Tibial artery (tissue), 4 donors: ENCODE measurements around the gene PPP1R16B.

ENCODE experiments used
- DNase-seq, 2 donors: peaks; one replicate each; pipeline ENCODE4 v3.0.0-alpha.2; 2019
- H3K27ac ChIP-seq, 2 donors: fragments of 200-600 bp; sonication (generic) in 1 of 2; 1 replicate in 1 of 2; 2 replicates in 1 of 2; pipeline ENCODE4 v1.5.1; 2018 to 2019; ENCODE audit warnings: mild to moderate bottlenecking in 1 of 2
- H3K27me3 ChIP-seq, 2 donors: fragments of 200-600 bp; sonication (generic) in 1 of 2; one replicate each; pipeline versions ENCODE4 v1.5.1 to v1.6.0; 2016 to 2019
- H3K36me3 ChIP-seq, 3 donors: fragments of 200-600 bp; sonication (generic) in 2 of 3; one replicate each; pipeline ENCODE4 v1.5.1; 2016 to 2019; ENCODE audit warnings: mild to moderate bottlenecking in 2 of 3
- H3K4me1 ChIP-seq, 4 donors: fragments of 200-600 bp; sonication (generic) in 2 of 4; 1 replicate in 3 of 4; 2 replicates in 1 of 4; pipeline ENCODE4 v1.5.1; 2016 to 2019
- H3K4me3 ChIP-seq, 2 donors: fragments of 200-600 bp; sonication (generic) in 1 of 2; 1 replicate in 1 of 2; 2 replicates in 1 of 2; pipeline ENCODE4 v1.5.1; 2018 to 2019; ENCODE audit warnings: mild to moderate bottlenecking in 2 of 2
- H3K9me3 ChIP-seq, 3 donors: fragments of 200-600 bp; sonication (generic) in 1 of 3; one replicate each; pipeline ENCODE4 v1.5.1; 2016 to 2019
- intact Hi-C: fragments of 100-400 bp; cut with DNase I; formaldehyde crosslinking; loops from one replicate; pipeline ENCODE4 v1.15.0; 2023; ENCODE audit warnings: low total_unique reads
- TF ChIP-seq, protein P1 (sequence below), 2 experiments: fragments of 200-600 bp in 1 of 2; fragments of 450-650 bp in 1 of 2; IDR thresholded peaks; one replicate each; pipeline ENCODE4 v1.5.1; 2017 to 2019; ENCODE audit warnings: antibody characterized with exemption in 2 of 2, mild to moderate bottlenecking in 1 of 2, moderate library complexity in 1 of 2

The PPP1R16B gene

DNA sequence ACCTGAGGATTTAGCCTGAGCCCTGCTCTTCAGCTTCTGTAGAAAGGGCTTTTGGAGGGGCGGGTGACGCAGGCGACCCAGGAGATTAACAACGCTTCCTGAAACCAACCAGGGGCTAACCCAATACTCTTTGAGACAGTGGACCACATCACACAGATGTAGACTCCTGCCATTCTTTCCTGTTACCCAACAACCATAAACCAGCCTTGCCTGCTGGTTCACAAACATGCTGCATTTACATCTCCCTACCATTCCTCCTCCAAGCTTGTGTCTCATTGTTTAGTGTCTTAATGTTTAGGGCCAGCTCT, 28.3 kb downstream of the PPP1R16B start:
- no peak for DNase-seq
- intact Hi-C loops, result no loop called here
- Histone ChIP-seq H3K4me1 (no peaks in the 10 kb centered on the region), H3K4me3 (no peak overlapping the region), H3K27me3 (peaks cover 0 to 3% of the 10 kb centered on the region in 2 donors), H3K27ac (no peak overlapping the region), H3K9me3 (no peaks in the 10 kb centered on the region), H3K36me3 (no peaks in the 10 kb centered on the region)
- TF ChIP-seq, protein P1, sequence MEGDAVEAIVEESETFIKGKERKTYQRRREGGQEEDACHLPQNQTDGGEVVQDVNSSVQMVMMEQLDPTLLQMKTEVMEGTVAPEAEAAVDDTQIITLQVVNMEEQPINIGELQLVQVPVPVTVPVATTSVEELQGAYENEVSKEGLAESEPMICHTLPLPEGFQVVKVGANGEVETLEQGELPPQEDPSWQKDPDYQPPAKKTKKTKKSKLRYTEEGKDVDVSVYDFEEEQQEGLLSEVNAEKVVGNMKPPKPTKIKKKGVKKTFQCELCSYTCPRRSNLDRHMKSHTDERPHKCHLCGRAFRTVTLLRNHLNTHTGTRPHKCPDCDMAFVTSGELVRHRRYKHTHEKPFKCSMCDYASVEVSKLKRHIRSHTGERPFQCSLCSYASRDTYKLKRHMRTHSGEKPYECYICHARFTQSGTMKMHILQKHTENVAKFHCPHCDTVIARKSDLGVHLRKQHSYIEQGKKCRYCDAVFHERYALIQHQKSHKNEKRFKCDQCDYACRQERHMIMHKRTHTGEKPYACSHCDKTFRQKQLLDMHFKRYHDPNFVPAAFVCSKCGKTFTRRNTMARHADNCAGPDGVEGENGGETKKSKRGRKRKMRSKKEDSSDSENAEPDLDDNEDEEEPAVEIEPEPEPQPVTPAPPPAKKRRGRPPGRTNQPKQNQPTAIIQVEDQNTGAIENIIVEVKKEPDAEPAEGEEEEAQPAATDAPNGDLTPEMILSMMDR (IDR thresholded peaks at IDR 0.05), result no peak

DNA sequence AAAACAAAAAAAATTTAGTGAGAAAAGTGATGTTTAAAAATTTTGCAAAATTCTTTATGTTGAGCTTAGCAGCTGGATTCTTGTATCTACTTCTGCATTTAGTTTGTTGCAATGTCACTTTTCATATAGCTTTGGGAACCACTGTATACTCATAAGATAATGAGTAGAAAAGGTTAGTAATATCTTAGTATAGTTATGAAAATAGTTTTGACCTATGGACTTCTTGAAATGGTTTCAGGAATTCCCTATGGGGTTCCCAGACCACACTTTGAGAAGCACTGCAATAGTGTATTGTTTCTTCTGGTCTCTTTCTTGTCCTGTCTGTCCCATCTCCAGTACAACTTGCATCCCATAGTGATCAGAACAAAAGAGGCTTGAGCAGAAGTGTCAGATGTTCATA, 29.4 kb downstream of the PPP1R16B start:
- Histone ChIP-seq H3K4me3 (no peak overlapping the region), H3K27ac (no peak overlapping the region), H3K9me3 (no peaks in the 10 kb centered on the region), H3K4me1 (no peaks in the 10 kb centered on the region), H3K36me3 (no peaks in the 10 kb centered on the region), H3K27me3 (peaks cover 0 to 4% of the 10 kb centered on the region in 2 donors)
- intact Hi-C loops, result no loop called here
- TF ChIP-seq, protein P1 (IDR thresholded peaks at IDR 0.05), result no peak
- DNase-seq, result no peak

DNA sequence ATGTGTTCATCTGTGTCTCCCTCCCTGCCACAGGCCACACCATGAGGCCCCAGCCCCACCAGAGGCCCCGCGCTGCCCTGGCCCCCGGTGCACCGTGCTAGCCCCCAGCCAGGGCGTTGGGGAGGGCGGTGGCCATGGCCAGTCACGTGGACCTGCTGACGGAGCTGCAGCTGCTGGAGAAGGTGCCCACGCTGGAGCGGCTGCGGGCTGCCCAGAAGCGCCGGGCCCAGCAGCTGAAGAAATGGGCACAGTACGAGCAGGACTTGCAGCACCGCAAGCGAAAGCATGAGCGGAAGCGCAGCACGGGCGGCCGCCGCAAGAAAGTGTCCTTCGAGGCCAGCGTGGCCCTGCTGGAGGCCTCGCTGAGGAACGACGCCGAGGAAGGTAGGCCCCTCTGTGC, 30.3 kb downstream of the PPP1R16B start:
- intact Hi-C loops, result no loop called here
- TF ChIP-seq, protein P1 (IDR thresholded peaks at IDR 0.05), result no peak
- DNase-seq, result no peak
- Histone ChIP-seq H3K4me1 (no peaks in the 10 kb centered on the region), H3K9me3 (no peaks in the 10 kb centered on the region), H3K27ac (no peak overlapping the region), H3K36me3 (no peaks in the 10 kb centered on the region), H3K27me3 (peaks cover 0 to 11% of the 10 kb centered on the region in 2 donors), H3K4me3 (no peak overlapping the region)

DNA sequence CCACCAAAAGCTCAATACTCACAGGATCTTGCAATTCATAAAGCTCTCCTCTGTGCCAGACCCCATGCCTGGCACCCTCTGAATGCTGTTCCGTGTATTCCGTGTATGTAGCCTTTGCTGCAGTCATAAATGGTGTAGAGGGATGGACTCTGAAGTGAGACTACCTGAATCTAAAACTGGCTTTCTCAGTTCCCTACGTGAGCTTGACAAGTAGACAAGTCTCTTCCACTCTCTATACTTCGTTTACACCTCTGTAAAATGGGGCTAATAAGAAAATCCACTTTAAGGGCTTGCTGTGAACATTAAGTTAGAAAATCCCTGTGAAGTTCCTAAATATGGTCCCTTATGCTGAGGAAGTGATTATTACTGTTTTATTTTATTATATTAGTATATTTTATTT, 31.5 kb downstream of the PPP1R16B start:
- H3K4me3 ChIP-seq, result no peak overlapping the region
- H3K27ac ChIP-seq, result no peak overlapping the region
- intact Hi-C loops, result no loop called here

DNA sequence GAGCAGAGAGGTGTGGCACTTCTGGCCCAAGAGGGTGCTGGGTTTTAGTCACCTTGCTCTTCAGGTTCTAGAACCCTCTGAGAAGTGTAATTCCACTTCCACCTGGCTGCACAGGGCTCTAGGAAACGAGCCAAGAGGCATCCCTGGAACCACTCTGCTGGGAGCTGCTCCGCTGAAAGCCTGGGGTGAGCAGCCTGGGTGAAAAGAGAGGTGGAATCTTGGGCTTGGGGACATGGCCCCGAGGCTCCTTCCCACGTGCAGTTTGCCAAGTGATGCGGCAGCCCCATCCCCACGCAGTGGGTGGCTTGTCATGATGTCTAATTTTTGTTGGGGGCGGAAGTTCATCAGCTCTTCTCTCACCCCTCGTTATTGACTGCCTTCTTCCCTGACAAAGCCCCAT, 32.8 kb downstream of the PPP1R16B start:
- no peaks in the 10 kb centered on the region for H3K4me1 ChIP-seq
- H3K27me3 ChIP-seq, result peaks cover 0 to 9% of the 10 kb centered on the region in 2 donors
- no peaks in the 10 kb centered on the region for H3K9me3 ChIP-seq
- H3K27ac ChIP-seq, result no peak overlapping the region
- no peak overlapping the region for H3K4me3 ChIP-seq
- H3K36me3 ChIP-seq, result no peaks in the 10 kb centered on the region
- intact Hi-C loops, result no loop called here
- no peak for DNase-seq
- TF ChIP-seq, protein P1 (IDR thresholded peaks at IDR 0.05), result no peak

More for the DNA sequence above, 31.5 kb downstream of the PPP1R16B start:
- Histone ChIP-seq H3K9me3 (no peaks in the 10 kb centered on the region), H3K4me1 (no peaks in the 10 kb centered on the region), H3K36me3 (no peaks in the 10 kb centered on the region), H3K27me3 (peaks cover 0 to 9% of the 10 kb centered on the region in 2 donors)
- TF ChIP-seq, protein P1 (IDR thresholded peaks at IDR 0.05), result no peak
- DNase-seq, result no peak

DNA sequence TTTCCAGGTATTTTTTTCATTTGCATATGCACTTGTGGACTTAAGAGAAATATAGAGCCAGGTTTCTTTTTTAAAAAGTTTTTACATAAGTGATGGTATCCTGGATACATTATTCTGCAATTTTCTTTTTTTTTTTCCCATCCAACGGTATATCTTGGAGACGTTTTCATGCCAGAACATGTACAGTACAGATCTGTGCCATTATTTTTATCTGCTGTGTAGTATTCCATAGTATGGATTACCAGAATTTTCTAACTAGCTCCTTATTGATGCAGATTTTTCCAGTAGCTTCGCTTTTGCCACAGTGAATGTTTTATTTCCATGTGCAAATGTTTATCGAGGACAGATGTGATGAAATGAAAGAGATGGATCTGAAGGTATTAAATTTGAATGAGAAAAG, 34.1 kb downstream of the PPP1R16B start:
- H3K9me3 ChIP-seq, result no peaks in the 10 kb centered on the region
- no peak overlapping the region for H3K27ac ChIP-seq
- TF ChIP-seq, protein P1 (IDR thresholded peaks at IDR 0.05), result no peak
- H3K27me3 ChIP-seq, result peaks cover 0 to 9% of the 10 kb centered on the region in 2 donors
- H3K36me3 ChIP-seq, result no peaks in the 10 kb centered on the region
- no peaks in the 10 kb centered on the region for H3K4me1 ChIP-seq
- no peak overlapping the region for H3K4me3 ChIP-seq
- intact Hi-C loops, result no loop called here
- no peak for DNase-seq
